Fibroblast of skin of left quadriceps (primary cell): ENCODE data around the gene NODAL.
A peak's percentile ranks its signal among the peaks of the same experiment; 100 is the strongest.

Experiments used
- DNase-seq, 2 experiments: peaks; one replicate each; pipeline ENCODE4 v3.0.0-alpha.2; 2013; ENCODE audit warnings: low read depth in 2 of 2

The NODAL gene

DNA sequence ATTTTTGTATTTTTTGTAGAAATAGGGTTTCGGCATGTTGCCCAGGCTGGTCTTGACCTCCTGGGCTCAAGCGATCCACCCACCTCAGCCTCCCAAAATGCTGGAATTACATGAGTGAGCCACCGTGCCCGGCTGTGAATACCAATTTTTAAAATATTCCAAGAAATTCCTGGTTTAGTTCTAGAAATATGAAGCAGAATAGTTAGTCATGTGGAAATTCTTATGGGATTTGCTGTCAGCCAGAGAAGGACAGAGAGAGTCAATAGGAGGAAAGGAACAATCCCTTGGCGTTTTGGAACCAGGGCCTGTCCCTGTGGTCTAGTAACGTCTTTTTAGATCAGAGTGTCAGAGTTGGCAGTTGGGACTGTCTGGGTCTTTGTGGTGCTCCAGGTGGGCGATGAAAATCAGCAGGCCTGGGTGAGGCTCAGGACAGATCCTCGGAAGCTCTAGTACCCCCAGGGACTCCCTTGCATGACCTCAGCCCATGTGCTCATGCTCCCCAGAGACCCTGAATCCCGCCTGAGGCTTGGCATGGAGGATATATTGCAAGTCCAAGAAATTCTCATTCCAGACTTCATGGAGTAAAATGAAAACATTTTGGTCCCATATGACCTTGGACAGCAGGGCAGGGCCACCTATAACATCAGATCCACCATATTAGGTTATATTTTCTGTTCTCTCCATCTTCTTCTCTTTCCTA lies 7.8 kb downstream of the NODAL start:
- DNase-seq, result no peak

DNA sequence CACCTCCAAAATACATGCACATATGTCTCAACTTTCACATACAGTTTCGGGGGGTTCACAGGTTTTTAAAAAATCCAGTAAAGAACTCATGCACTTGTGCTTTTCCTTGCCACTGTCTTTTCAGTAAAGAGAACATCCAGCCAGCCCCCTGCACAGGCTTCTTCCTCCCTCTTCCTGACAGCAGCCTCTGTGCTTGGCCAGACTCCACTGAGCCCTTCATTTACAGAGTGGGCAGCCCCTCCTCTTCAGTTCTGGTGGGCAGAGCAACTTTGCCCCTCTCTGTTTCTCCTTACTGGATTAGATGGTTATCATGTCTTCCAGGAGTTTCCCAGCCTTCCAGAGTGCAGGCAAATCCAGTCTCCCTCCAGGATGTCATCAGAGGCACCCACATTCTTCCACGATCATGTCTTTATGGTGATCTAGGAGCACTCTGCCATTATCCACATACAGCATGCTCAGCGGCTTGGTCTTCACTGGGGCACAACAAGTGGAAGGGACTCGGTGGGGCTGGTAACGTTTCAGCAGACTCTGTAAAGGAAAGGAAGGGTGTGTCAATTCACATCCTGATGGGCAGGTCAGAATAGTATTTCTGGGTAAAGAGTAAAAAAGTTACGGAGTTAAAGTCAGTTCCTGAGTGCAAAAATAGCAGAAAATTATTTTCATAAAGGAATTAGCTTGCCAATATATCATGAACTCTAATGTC lies 8.8 kb downstream of the NODAL start:
- DNase-seq, result no peak

DNA sequence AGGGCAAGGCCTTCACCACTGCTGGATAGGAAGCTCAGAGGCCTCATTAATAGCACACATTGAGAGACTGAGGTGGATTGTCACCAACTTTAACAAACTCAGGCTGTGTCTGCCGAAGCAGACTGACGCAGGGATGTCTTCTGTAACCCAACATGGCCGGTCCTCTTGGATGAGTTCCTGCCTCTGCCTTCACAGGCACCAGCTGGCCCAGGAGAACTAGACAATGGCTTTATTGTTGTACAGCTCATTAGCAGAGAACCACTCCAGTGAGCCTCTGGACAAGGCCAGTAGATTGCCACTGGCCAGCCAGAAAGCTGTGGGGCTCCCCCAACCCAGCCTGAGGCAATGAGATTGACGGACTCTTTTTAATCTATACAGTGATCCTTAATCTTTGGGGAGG lies 9.4 kb downstream of the NODAL start:
- no peak for DNase-seq

DNA sequence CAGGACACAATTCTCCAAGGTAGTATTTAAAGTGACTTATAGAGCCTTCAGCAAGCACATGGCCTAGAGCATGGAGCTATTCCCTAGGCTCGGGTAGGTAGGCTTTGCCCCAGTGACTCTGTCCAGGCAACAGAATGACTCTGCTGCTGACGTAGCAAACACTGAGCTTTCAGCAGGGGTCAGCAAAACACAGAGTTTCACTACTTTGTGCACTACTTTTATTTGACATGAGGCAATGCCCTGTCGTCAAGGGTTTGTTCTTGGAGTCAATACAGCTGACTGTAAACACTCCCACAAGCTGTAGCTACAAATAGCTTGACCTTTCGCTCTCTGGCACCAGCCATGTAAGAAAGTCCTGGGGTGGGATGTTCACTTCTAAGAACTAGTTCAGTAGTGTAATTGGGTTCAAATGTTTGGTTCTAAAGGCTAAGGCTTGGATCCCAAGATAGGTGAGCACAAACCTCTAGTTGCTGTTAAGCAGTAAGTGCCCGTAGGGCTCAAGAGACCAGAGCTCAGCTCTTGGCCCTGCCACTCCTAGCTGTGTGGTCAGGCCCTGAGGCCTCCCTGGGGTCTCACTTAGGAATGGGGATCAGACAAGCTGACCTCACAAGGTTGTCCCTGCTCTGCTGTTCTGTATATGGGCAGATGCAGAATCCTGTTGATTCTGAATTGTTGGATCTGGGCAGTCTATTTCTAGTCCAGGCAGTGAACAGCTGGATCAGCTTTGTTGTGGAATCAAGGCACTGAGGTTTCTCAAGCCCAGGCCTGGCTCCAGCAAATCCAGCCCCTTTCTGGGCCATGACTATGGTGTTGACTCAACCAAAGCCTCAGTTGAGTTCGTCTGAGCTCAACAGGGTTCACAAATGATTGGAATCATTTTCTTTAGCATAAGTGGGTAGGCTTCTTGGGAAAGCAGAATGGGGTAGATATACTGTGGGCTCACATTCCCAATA lies 10.7 kb downstream of the NODAL start:
- DNase-seq, result no peak

DNA sequence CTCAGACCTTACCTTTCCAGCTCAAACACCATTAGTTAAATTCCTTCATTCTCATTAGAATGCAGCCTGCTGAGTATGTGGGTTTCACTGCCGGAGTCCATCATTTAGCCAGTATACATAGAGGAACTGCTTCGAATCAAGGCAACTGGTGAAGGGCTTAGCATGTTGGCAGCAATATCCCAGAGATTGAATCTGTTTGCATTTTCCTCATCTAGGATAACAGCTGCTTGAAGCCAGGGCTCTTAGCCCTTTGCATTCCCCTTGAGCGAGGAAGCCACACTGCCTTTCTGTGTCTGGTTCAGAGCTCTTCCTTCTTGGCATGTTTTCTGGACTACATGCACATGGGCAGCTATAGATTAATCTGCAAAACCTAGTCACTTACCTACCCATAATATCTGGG lies 14.7 kb downstream of the NODAL start:
- no peak for DNase-seq

DNA sequence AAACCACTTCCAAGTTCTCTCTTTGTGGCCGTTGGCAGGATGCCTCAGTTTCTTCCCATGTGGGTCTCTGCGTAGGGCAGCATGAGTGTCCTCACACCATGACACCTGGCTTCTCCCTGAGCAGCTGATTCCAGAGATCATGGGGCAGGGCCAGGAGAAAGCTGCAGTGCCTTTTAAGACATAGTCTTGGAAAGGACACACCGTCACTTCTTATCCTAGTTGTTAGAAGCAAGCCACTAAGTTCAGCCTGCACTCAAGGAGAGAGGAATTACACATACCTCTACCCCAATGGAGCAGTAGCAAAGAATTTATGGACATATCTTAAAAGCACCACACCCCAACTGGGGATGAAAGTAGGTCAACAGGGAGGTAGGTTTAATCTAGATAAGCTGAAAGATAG lies 16.4 kb downstream of the NODAL start:
- DNase-seq, result no peak

DNA sequence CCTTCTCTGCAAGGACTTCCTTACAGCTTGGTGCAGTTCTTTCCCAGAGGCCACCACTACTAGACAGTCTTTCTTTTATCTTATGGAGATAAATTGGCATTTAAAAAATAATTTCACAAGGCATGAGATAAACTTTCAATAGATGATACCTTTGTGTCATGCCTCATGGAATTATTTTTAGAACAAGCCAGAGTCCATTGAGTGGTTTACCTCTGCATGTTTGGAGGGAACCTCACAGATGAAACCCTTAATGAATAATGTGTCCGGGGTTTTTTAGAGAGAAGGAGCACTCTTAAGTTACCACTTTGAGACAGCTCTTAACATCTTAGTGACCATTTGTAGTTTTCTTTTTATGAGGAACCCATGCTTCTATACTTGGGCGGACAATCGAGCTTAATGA lies 17.2 kb downstream of the NODAL start:
- no peak for DNase-seq

DNA sequence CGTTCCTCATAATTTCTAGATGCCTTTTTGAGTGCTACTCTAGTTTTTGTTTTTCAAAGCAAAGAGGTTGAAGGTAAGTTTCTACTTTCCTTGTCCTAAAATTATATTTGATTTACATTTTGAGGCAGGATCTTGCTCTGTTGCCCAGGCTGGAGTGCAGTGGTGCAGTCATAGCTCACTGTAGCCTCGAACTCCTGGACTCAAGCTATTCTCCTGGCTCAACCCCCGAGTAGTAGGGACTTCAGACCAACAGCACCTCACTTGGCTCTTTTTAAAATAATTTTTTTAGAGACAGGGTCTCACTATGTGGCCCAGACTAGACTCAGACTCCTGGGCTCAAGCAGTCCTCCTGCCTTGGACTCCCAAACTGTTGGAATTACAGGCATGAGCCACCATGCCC lies 22.8 kb downstream of the NODAL start:
- DNase-seq, result no peak

DNA sequence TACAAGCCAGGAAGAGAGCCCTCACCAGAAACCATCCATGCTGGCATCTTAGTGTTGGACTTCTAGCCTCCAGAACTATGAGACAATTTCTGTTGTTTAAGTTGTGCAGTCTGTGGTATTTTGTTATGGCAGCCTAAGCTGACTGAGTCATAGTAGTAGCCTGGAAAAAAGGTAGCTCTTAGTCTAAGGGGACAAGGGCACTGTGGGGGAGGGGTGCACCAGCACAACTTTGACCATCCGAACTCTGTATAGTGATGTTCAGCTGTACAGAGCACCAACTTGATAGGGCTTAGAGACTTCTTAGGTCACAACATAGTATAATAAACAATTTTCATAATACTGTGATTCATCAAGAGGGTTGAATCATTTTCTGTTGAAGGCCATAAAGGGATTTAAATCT lies 23.3 kb downstream of the NODAL start:
- no peak for DNase-seq

DNA sequence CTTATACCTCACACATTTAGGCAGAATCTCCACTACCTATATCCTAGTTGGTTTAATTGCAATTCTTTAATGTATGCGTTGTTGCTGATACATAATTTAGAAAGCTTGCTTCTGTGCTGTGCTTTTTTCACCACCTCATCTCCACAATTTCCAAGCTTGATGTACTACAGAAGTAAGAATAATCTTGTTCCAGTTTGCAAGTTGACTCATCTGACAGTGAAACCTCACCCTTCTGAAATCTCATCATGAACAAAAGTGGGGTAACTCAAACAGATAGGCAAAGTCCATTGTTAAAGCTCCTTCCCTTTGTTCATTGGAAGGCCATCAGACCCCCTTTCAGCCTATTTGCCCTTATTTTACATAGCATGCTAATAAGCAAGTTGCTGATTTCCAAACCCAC lies 23.9 kb downstream of the NODAL start:
- DNase-seq, result no peak

DNA sequence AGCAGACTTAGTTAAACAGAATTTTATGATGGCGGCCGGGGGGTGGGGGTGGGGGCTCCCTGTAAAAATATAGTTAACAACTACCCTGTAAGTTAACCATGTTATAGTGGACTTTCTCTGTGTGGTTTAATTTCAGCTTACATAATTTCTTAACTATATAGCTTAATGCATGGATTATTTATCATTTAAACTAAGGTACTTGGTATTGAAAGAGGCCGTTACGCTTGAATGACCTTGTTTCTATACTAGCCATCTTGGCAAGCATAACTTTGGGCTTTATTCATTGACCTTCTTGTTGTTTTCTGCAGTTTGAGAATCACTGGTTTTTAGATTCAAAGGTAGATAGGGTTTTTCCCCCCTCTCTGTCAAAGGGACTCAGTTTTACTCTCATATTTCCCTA lies 29.1 kb downstream of the NODAL start:
- no peak for DNase-seq

DNA sequence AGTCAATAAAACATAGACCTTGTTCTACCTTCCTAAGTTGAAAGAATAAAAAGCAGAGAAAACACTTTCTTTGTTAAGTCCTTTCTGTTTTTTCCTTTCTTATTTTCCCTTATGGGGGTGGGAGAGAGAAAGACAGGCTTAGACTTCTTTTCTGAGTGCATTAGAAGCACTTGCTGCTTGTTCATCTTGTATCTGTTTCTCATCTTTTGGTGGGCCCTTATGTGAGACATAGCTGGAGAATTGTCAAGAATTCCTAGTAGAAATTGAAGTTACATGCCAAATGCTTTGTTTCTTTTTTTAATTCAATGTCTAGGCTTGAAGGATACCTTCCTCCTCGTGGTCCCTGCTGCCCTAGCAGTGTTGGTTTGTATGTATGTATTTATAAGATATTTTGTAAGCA lies 30.9 kb downstream of the NODAL start:
- DNase-seq, result no peak

DNA sequence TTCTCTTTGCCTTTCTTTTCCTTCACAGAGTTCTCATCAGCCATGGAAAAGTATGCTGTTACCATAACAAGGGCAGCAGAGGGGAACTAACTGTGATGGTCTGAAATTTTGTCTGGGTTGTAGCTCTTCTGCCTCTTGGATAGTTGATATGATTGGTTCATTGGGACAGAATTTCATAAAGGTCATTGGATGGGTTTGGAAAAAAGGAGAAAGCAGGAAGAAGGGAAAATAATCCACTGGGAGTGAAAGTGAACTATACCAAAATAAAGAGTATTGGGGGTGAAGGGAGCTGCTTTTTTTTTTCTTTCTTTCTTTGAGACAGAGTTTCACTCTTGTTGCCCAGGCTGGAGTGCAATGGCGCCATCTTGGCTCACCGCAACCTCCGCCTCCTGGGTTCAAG lies 31.7 kb downstream of the NODAL start:
- no peak for DNase-seq

DNA sequence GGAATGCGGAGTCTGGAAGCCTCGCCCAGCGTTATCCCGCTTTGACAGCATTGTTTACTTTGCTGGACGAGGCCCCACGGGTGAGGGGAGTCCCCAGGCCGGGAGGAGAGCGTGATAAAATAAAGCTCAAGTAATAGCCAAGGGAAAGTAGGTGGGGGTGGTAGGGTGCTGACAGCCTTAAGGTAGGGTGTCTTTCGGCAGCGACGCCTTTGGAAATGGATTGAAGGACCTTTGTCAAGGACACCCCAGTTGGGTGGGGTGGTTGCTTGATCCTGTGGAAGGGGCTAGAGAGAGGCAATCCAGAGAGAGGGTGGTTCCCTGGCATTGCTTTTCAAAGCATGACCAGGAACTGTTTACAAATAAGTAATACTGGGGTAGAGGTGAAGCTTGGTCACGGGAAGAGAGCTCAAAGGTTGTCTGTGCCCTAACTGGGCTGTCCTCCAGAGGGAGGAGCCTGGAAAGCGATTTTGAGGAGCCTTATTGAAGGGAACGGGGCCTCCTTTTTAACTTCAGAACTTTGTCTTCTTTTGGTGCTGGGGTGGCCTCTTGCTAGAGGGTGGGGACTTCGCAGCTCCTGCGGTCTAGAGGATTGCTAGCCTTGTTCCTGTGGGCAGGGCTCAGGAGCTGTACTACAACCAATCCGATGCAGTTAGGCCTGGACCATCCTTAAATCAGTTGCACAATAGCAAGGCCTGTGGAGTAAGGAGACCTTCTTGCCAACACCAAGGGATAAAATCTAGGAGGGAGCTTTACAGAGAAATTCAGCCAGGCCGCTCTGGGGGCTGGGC lies 36.2 kb downstream of the NODAL start:
- DNase-seq, result peak; percentile 84 to 88

DNA sequence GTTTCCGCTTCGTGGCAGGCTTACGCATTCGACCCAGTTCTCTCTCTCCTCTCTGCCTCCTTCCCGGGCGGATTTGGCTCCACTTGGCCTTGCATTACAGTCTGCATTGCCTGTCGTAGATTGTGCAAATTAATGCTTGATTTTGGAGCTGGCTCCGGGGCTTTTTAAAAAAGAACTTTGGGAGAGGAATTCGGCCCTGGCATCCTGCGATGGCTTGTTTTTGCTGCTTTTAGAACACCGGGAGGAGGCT lies 36.8 kb downstream of the NODAL start:
- no peak for DNase-seq

DNA sequence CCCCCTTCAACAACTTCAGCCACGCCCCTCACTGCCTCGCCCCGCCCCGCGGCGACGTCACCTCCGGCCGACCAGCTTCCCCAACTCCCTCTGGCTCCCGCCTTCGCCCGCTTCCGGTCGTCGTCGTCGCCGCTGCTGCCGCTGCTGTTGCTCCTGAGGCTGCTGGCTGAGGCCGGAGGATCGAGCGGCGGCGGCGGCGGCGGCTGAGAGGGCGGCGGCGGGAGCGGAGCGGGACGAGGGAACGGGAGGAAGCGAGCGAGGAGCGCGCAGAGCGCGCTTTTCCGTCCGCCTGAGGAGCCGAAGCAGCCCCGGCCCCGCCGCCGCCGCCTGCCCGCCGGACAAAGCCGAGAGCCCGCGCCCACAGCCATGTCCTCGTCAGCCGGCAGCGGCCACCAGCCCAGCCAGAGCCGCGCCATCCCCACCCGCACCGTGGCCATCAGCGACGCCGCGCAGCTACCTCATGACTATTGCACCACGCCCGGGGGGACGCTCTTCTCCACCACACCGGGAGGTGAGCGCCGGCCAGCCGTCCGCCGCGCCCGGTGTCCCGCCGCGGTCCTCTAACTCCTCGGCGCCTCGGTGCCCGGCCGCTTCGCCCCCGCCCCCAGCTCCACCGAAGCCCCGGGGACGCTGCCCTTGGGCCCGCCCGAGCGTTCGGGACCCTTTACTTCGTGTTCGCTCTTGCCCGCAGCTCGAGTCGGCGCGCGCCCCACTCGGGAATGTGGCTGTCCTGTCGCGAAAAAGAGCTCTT lies 37.3 kb downstream of the NODAL start, which contains the start of gene EIF4EBP2:
TSS of gene EIF4EBP2 (plus strand) at position 110 of the 751 bp plus-strand sequence. CDS start at position 367, 257 bp downstream.
- peak; percentile 86 to 87 for DNase-seq

DNA sequence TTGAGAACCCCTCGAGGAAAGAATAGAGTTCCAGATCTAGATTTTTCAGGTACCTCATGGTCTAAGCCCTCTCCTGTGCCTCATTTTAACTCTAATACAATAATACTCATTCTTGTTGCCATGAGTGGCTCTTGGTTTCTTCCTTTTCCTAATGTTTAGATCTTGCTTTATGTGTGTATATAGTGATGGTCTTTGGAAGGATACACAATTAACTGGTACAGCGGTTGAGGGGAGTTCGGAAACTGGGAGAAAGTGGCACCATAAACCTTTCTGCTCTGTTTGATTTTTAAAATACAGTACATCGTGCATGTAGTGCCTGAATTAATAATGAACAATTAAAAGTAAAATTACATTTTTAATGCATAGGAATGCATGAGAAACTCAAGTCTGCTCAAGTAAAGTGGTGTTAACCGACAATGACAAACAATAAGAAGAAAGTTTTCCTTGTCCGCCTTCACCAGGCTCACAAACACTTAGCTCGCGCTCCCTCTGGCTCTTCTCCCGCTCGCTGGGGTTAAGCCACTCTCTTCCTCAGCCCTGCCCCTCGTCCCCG lies 37.9 kb downstream of the NODAL start:
- no peak for DNase-seq

DNA sequence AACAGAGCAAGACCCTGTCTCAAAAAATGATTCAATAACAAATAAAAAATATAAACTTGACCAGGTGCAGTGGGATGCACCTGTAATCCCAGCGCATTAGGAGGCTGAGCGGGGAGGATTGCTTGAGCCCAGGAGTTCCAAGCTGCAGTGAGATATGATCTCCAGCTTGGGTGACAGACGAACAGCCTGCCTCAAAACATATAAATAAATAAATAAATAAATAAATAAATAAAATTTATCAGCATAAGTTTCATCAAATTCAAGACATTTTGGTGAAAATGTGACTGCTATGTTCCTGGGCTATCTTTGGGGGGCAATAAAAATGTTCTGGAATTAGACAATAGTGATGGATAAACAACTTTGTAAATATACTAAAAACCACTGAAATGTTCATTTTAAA lies 42.3 kb downstream of the NODAL start:
- no peak for DNase-seq

DNA sequence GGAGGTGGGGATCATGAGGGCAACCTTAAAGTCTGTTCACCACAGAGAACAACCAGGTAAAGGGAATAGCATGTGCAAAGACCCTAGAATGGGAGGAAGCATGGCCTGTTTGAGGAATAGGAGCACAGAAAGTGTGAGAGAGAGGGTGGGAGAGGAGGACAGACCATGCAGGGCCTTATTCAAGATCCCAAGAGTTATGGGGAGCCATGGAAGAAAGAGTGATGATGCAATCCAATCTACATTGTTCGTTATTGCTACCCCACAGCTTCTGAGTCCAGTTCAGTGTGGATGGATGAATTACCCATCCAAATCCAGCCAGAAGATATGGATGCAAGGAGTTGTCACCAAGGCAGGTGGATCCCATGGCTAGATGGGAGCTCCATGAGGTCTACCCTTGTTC lies 45.3 kb downstream of the NODAL start:
- DNase-seq, result no peak

DNA sequence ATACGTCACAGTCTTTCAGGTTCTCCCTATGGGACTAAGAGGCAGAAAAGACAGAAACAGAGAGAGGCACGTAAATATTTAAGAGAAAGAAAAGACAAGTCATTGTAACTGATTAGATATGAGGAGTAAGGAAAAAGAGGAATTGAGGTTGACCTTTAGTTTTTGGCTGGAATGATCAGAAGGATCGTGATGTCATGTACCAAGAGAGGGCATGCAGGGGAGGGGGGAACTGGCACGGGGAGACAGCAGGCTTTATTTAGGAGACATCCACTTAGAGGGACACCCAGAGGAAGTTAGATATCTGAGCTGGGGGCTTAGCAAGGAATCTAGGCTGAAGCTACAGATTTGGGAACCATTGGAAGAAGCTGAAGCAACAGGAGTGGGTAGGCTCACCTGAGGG lies 49.8 kb downstream of the NODAL start:
- DNase-seq, result no peak
